HG03060 (cell line): Measurements from ENCODE around the gene SMAD6.
"Not testable (repeated sequence)": the region's sequence is repeated elsewhere in the genome, so short reads cannot be mapped to it uniquely, and the experiment has no call there.

ENCODE experiments used
- ATAC-seq: cut with Tn5 transposase; IDR thresholded peaks from one replicate; pipeline ENCODE4 v1.9.1; 2021; ENCODE audit warnings: low read depth, moderate number of reproducible peaks; ENCODE audit not compliant: unreplicated experiment

The SMAD6 gene

DNA sequence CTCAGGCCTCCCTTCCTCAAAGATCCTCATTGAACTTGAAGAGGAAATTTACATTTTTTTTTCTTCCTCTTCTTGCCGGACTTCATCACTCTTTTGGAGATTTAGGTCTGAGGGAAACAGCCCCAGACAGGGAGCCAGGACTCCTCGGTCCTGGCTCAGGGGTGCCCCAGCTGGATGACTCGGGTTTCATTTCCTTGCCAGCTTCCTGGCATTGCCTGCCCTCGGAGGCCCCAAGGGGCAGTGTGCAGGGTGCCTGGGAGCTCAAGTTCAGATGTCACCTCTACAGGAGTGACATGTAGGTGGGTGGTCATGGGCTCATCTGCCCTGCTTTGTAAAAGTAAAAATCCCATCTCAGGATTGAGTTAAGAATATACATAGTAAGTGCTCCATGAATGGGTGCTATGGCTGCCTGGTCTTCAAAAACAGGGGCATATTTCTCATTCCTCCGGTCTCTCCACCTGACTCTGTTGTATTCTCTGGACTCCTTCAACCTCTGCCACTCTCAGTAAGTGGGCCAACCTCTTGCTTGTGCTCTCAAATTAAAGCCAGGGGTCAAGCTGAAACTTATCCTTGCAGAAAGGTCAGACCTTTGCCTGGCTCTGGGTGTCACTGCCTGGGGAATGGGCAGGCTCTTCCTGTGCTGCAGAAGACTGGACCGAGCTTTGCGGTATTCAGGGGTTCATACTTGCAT, 51.8 kb downstream of the SMAD6 start:
- no peak for ATAC-seq

DNA sequence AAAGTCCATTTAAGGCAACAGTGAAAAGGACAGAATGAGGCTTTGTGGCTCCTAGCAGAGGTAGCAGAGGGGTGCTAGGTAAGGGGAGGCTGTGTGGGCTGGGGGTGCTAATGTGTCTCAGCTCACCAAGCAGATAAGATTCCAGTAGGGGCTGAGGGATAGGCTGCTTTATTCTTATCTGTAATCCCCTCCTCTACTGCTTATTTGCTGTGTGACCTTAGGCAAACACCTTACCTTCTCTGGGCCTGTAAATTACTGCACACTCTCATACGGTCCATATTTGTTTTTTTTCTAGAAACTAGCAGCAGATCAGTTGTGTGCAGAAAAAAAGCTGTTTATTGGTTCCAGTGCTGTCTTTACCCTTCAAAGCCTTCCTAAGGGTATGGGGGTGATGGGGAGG, 52.8 kb downstream of the SMAD6 start:
- no peak for ATAC-seq

DNA sequence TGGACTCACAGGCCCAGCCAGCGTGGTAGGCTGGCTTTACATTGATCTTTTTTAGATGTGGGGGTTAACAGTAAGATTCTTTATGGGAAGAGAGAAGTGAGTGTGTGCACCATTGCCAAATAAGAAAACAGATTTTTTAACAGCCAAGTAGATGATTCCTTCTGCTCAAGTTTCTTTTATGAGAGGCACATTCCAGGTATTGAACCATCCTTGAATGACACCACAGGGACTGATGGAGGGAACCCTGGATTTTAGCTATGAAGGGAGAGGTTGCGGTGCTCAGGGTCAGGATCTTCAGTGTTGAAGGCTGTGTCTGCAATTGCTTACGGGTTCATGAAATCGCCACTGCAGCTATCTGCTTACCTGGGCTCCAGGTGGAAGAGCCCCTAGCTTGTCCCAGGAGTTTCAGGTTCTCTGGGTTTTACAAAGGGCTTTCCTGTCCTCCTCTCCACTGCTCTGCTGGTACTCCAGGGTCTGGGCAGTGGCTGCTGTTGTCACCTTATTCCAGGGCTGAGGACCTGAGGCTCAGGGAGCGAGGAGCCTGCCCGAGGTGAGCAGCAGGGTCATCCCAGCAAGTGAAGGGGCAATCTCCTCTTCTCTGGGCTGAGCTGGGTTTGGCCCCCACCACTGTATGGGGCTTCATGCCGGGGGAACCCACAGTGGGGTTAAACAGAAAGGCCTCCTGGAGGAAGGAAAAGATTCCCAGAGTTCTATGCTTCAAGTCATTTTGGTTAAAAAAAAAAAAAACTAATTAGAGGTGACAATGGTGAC, 53.4 kb downstream of the SMAD6 start:
- ATAC-seq: no peak

DNA sequence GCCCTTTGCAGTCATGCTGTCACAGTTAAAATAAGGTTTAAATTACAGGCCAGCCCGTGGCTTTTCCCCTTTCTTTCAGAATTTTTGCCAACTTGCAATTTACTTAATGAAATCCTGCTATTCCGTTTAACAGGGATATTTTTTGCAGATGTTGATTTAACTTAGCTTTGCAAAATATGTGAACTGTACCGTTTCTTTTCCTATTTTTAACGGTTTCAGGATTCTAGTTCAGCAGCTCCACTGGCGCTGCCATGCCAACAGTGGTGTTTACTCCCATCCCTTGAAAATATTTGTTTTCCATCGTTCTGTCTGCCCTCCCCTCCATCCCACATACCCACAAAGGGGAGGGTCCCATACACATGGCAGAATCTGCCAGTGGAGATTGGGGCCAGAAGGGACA, 54.3 kb downstream of the SMAD6 start:
- no peak for ATAC-seq

DNA sequence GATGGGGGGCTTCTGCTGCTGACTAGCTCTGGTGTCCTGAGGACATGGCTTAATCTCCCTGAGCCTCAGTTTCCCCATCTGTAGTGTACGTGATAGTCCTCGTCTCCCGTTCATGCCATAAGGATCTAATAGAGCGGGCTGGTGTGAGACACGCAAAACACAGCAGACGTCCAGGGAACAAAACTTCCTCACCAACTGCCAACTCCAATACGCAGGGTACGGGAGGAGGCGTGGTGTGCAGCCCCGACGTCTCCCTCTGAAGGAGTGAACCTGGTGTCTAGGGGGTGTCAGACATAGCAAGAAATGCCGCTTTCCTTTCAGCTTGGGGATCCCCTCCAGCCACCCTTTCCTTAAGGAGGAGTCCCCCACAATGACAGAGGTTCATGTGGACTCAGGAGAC, 55.0 kb downstream of the SMAD6 start:
- no peak for ATAC-seq

DNA sequence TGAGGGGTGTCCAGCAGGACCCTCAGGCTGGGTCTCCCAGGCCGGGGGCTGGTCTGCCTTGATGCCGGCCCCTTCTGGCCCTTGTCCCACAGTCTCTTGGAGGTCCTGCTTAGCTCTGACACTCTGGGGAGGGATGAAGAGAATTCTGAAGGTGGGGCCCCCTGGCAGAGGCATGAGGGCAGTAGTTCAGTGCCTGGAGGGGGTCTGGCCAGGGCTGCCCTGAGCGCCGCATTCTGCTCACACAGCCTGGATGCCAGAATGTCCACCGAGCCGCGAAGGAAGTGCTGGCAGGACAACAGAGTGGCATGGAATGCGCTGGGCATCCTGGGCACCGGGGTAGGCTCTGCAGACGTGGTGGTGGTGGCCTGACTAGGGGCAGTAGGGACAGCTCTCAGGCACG, 55.5 kb downstream of the SMAD6 start:
- no peak for ATAC-seq

DNA sequence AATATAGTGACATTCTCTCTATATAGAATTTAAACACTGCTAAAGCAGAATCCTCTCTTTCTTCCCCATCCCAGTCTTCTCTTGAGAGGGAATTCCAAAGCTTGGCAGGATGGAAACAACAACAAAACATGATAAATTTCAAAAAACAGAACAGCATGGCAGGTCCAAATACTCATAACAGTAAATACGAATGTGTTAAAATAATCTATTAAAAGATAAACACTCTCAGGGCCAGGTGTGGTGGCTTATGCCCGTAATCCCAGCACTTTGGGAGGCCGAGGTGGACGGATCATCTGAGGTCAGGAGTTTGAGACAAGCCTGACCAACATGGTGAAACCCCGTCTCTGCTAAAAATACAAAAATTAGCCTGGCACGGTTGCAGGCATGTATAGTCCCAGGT, 56.2 kb downstream of the SMAD6 start:
- not testable (repeated sequence) for ATAC-seq

DNA sequence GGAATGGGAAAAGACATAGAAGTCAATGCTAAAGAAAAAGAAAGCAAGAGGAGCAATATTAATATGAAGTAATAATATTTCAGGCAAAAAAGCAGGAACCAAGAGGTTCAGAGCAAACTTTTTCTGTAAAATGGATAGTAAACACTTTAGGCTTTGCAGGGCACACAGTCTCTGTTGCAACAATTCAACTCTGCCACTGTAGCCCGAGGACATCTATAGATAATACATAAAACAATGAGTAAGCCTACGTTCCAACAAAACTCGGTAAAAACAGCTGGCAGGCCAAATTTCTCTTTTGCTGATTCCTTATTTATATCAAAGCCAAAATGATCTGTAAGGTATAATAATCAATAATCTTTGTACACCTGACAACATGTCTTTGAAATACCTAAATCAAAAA, 56.8 kb downstream of the SMAD6 start:
- ATAC-seq: no peak

DNA sequence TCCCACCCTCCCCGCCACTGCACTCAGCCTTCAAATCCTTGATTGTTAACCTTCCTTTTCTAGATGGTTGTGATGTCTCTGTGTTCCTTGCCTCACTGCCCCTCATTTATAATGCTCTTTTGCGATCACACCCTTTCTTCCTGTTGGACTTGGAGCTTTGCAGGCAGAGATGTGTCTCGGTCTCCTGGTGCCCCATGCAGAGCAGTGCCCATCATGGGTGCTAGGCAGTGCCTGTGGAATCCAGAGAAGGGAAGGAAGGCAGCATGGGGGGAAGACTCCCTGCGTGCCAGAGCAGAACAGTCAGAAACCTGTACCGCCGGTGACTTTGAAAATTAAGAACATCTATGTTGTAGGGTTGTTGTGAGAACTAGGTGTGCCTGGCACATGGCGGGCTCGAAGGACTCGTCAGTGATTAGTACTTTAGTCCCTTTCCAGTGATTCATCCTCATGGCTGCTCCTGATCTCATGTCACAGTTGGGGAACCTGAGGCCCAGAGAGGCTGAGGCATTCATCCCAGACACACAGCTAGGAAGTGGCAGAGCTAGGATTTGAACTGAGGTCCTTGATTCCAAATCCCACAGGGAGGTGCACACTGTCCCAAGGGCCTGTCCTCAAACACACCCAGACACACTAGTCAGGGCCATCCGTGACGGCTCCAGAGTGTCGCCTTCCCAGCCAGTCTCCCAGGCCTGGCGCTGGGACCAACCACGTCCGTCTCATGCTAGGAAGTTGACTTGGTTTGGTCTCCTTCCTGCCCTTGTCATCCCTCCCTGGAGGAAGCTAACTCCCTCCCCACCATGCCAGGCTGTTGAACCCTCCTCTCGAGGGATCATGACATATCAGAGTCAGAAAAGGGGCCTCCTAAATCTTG, 58.3 kb downstream of the SMAD6 start:
- no peak for ATAC-seq

DNA sequence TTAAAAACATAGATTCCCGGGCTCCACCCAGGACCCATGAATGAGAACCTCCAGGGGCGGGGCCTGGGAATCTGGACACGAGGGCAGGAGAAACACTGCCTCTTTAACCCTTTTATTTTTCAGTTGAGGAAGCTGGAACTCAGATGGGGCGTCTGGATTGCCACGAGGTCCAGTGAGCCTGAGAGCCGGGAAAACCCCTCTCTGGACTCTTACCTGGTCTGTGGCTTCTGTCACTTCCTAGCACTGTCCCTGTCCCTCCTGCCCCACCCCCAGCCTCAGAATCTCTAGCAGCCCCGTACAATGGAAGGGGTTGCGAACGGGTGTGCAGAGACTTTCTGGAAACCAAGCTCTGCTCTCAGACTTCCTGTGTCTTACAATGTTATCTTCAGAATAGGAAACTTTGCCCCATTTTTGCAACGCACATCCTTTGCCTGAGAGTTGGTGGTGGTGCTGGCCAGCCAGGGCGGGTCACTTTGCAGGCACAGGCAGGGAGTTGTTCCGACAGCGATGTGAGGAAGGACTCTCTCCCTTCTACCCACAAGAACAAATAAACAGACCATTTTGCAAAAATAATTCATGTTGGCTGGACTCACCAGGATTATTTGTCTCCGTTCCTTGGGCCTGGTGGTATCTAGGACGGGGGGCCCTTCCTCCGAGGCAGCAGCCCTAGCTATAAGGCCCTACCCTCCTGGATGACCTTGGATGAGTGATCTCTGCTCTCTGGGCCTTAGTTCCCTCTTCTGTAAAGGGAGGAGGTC, 59.1 kb downstream of the SMAD6 start:
- ATAC-seq: no peak

DNA sequence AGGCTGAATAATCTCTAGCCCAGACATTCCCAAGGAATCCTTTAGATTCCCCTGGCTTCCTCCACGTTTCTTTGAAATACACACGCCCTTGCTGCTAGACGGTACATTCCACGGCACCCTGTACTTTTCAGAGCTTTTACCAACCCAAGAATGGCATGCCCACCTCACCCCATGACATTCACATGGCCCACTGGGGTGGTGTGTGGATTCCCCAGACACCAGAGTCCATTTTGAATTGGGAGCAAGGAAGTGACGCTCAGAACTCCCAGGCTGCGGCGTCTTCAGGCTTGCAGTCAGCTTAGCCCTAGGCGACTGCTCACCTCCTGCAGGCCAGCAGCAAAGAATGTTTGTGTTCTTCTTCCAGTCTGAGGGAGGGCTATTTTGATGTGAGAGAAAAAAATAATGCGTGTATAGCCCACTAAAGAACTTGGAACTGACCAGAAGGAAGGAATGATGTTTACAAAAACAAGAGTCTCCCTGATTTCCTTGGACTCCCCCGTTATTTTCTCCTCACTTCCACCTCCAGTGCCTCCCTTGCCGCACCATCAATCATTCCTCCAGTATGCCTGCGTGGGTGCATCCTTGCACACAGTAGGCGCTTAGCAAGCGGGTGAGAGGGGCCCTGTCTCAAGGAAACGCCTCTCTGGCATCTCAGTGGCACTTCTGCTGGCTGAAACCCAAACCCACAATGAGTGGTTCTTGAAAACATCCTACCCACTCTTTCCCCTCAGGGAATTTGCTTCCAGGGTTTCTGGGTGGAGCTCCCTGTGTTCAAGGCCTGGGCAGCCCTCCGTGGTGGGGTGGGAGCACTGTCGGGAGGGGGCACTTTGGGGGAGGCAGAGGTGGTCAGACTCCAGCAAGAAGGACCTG, 59.9 kb downstream of the SMAD6 start:
- no peak for ATAC-seq

DNA sequence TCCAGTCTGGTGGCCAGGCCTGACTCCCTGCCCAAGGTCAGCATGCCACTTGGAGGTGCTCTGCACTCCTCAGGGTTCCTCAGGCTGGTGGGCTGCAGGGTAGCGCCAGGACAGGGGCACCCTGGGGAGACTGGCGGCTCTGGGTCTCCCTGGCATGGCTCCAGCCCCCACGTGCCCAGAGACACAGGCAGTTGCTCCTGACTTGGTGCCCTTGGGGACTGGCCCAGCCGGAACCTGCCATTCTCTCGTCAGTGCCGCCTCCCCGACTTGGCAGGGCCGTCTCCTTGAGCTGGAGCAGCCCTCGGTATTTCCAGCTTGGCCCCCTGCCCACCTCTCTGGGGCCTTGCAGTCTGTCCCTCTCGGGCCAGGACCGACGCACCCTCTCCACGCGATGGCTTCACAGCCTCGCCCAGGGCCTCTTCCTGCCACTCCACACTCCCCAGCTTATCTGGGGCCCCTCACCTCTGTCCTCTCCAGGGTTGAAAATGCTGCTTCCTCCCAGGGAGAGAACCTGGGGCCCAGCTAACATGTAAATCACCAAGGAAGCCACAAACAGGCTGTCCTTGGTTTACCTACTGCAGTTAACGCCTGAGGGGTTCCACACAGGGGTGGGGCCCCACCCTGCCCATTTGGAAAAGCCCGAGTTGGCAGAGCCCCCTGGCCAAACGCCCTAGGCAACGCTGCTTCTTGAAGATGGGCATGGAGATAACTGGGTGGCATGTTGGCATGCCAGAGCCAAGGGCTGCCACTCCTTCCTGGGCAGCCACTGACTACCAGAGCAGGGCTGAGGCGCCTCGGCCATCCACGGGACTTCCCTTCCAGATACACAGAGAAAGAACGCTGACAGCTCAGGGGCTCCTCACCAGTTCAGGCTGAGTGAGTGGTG, 61.4 kb downstream of the SMAD6 start:
- ATAC-seq: no peak

DNA sequence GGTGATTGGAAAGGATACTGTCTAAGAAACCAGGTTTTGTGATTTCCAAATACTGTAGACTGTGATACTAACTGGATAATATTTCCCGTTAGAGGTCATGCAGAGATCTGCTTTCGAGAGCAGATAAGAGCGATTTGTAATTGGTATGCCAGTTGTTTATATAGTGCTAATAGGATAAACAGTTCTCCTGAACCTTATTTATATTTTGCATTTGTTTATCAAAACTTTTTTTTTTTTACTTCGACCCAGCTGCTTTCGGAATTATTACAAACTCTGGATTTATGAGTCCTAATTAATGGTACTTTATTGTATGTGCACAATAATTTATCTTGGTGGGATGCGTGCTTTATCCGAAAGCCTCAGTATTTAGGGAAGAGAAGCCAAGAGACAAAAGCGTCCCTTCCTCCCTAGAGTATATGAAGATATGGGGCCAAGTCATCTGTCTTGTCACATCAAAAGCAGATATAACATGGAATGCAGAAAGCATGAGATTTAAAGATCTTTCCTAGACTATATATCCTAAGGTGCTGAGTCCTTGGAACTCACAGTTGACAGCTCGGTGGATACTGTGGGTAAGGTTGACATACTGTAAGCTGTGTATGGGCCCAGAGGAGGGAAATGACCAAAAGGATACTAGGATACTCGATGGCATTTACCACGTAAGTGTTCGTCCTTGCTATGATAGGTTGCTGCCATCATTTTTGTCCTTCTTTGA, 62.2 kb downstream of the SMAD6 start:
- no peak for ATAC-seq

DNA sequence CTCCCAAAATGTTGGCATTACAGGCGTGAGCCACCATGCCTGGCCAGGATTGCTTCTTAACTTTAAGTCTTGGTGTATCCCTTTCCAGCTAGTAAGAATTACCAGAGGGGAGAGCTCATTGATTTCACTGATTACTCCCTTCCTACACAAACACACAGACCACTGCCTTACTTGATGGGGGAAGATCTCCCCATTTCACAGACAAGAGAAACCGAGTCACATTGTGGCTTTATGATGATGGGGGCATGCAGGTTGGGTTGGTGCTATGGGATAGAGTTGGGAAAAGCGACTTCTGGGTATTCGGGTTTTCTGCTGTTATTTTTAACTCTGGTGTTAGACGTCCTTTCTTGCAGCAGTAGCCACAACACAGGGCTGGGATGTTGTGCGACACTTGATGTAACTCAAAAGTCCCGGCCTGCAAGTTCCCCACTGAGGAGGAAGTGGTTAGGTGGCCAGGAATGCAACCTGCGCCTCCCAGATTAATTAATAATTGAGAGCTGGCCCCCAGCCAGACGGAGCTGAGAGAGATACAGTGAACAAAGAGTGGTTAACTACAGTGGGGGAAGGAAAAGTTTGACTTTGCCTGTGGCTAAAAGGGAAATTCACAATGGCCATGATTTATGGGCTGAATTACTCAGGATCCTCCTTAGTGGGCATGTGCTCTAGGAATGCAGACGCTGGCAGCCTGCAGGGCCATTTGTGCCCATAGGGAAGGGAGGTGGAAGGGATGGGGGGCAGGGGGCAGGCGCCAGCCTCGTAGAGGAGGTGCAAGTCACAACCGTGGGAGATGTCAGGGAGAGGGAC, 63.6 kb downstream of the SMAD6 start:
- peak; percentile 40 for ATAC-seq

DNA sequence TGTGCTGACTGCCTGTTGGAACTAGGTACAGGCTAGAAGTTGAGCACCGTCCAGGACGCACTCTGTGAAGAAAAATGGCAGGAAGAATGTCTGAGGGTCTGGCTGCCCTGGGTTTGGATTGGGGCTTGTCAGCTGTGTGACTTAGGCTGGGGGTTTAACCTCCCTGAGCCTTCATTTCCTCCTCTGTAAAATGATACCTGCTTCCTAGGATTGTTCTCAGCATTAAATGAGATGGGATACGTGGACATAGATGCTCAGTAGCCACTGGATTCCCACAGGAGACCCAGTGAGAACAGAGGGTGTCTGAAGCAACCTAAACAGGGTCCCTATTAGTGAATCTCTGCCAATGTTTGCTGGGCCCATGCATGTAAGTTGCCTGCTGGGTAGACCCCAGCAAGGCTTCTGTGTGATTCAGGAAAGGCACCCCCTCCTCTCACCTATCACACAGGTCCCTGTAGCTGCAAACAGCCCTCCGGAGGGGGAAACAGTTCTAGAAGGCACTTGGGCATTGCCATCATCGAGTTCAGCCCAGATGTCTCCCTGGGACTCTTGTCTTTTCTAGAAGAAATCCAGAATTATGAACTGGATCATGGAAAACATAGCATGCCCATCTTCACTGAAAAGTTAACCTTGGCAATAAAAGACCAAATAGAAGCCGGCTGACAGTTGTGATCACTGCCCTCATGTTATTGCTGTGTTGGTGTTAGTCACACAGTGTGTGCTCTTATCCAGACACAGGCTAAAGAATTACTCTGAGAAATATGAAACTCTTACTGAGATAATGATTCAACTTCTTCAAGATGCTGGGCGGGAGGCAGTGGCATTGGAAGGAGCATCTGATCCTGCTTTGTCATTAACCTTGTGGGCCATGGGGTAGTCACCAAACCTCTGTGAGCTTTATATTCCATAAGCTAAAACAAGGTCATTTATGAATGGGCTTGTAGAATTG, 64.5 kb downstream of the SMAD6 start:
- no peak for ATAC-seq

DNA sequence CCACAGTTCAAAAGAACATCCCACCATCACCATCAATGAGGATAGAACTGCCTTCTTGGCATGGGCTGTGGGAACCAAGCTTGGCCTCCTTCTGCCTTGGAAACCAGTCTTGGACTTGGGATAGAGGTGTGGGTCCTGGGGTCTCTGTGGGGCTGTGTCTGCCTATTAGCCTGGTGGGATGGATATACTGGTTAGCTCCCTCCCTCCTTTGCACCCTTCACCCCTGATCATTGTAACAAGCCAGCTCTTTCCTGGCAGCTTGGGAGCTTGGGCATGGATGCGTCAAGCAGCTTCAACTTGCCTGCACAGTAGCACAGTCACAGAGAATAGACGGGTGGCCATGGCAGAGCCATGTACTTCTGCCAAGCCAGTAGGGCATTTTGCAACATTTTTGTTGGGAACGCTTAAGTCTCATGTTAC, 65.2 kb downstream of the SMAD6 start:
- no peak for ATAC-seq
